Astrocyte of the spinal cord (primary cell): ENCODE measurements around the gene CHD9NB.
A peak's percentile ranks its signal among the peaks of the same experiment; 100 is the strongest.
"Not testable (repeated sequence)": the region's sequence is repeated elsewhere in the genome, so short reads cannot be mapped to it uniquely, and the experiment has no call there.

Experiments
- DNase-seq: peaks from one replicate; pipeline ENCODE4 v3.0.0; 2011; ENCODE audit warnings: low read depth, low spot score
- H3K4me3 ChIP-seq: 2 replicates; pipeline ENCODE4 v1.5.1; 2011; ENCODE audit warnings: low read depth, mild to moderate bottlenecking, low read length, moderate library complexity
- in situ Hi-C: cut with HindIII; loops from 2 replicates; pipeline ENCODE4 v1.10.0; 2017; ENCODE audit warnings: low sequenced_read_pairs
- TF ChIP-seq, protein P1 (sequence below): IDR thresholded peaks from 2 replicates; pipeline ENCODE4 v1.5.1; 2012; ENCODE audit warnings: low read depth, mild to moderate bottlenecking, low read length, inconsistent platforms

CHD9NB gene

DNA sequence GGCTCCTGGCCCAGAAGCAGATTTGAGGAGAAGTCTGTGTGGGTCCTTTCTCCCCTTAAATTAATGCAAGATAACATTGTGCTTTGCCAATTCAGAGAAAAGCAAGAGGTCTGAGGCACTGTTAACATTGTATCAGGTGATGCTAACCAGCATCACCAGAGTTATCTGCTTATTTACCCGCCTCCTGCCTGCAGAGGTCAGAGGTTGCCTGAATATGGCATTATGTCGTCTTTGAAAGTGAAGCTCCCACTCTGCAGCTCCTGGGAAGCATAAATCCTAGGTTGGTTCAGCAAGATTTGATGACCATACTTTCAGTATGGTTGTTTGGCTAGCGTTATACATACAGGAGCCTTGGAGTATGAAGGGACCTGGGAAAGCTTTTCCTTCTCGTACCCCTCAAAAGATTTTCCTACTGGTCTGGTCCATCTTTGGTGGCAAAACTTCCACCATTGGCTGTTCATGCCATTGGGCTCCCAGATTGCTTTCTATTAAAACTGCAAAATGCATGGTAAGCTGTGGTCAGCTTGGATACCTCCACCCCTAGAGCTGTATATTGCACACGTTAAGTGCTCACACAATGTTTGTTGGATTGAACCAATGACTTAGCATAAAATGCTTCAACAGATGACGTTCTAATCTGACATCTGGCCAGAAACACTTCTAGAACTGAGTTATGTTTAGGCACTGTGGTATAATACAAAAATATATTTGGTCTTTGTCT, 26.2 kb upstream of the CHD9NB start:
- TF ChIP-seq, protein P1, sequence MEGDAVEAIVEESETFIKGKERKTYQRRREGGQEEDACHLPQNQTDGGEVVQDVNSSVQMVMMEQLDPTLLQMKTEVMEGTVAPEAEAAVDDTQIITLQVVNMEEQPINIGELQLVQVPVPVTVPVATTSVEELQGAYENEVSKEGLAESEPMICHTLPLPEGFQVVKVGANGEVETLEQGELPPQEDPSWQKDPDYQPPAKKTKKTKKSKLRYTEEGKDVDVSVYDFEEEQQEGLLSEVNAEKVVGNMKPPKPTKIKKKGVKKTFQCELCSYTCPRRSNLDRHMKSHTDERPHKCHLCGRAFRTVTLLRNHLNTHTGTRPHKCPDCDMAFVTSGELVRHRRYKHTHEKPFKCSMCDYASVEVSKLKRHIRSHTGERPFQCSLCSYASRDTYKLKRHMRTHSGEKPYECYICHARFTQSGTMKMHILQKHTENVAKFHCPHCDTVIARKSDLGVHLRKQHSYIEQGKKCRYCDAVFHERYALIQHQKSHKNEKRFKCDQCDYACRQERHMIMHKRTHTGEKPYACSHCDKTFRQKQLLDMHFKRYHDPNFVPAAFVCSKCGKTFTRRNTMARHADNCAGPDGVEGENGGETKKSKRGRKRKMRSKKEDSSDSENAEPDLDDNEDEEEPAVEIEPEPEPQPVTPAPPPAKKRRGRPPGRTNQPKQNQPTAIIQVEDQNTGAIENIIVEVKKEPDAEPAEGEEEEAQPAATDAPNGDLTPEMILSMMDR: no peak
- DNase-seq: no peak
- in situ Hi-C loops: no loop called here
- no peak overlapping the region for H3K4me3 ChIP-seq

DNA sequence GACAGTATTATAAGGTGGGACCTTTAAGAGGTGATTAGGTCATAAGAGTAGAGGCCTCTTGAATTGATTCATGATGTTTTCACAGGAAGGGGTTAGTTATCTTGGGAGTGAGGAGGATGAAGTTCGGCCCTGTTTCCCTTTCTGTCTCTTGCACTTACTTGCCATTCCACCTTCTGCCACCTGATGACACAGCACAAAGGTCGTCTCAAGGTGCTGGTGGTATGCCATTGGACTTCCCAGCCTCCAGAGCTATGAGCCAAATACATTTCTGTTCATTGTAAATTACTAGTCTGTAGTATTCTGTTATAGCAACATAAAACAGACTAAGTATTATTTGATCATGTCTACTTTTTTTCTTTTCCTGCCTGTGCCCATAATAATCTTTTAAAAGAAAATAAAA, 25.6 kb upstream of the CHD9NB start:
- in situ Hi-C loops: no loop called here
- TF ChIP-seq, protein P1: no peak
- DNase-seq: no peak
- H3K4me3 ChIP-seq: no peak overlapping the region

DNA sequence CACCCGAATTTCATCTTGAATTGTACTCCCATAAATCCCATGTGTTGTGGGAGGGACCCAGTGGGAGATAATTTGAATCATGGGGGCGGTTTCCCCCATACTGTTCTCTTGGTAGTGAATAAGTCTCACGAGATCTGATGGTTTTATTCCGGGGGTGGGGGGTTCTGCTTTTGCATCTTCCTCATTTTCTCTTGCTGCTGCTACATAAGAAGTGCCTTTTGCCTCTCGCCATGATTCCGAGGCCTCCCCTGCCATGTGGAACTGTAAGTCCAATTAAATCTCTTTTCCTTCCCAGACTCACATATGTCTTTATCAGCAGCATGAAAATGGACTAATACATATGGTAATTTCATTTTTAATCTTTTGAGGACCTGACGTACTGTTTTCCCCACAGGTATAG, 22.8 kb upstream of the CHD9NB start:
- in situ Hi-C loops, DNase-seq, H3K4me3 ChIP-seq: not testable (repeated sequence)

DNA sequence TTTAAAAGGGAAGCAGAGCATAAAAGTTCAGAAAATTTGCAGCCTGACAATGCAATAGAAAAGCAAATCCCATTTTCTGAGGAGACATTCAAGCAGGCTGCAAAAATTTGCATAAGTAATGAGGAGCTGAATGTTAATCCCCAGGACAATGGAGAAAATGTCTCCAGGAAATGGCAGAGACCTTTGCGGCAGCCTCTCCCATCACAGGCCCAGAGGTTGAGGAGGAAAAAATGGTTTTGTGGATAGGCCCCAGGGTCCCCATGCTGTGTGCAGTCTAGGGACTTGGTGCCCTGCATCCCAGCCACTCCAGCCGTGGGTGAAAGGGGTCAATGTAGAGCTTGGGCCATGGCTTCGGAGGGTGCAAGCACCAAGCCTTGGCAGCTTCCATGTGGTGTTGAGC, 21.6 kb upstream of the CHD9NB start:
- in situ Hi-C loops, DNase-seq, H3K4me3 ChIP-seq: not testable (repeated sequence)

DNA sequence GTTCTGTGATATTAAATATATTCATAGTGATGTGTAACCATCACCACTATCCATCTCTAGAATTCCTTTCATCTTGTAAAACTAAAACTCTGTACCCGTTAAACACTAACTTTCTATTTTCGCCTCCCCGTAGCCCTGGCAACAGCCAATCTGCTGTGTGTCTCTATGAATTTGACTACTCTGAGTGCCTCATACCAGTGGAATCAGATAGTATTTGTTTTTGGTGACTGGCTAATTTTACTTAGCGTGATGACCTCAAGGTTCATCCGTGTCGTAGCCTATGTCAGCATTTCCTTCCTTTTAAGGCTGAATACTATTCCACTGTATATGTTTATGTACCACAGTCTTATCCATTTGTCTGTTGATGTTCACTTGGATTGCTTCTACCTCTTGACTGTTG, 20.3 kb upstream of the CHD9NB start:
- in situ Hi-C loops: no loop called here
- TF ChIP-seq, protein P1: no peak
- DNase-seq: no peak
- H3K4me3 ChIP-seq: no peak overlapping the region

DNA sequence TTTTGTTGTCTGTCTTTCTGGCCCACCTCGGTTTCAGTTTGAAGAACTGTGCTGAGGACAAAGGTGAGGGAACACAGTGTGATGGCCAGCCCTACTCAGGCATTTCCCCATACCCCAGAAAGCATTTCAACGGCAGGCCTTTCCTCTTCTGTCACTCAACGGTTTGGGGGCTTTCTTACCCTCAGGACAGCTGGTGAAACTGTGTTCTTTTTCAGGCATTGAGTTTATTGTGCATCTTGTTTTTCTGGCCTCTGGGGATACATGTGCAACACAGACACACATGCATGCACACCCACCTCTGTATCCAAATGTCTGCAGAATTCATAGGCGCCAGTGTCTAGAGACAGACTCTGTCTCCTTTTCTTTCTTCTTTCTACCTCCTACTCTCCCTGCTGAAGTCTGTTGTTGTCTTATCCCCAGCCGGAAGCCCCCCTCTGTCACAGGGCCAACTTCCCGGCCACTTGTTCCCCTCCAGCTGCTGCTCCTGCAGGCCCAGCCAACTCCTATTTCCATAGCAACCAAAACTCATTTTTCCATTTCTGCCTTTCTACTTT, 19.1 kb upstream of the CHD9NB start:
- DNase-seq: peak; percentile 54
- H3K4me3 ChIP-seq: no peak overlapping the region
- in situ Hi-C loops: no loop called here
- TF ChIP-seq, protein P1: no peak

DNA sequence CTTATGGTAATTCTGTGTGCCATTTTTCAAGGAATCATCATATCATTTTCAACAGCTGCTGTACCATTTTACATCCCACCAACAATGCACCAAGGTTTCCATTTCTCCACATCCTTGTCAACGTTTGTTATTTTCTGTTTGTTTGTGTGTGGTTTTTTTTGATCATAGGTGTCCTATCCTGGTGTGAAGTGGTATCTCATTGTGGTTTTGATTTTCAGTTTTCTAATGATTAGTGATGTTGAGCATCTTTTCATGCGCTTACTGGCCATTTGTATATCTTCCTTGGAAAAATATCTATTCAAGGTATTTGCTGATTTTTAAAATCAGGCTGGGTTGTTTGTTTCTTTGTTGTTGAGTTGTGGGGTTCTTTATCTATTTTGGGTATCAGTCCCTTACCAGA, 17.1 kb upstream of the CHD9NB start:
- TF ChIP-seq, protein P1: no peak
- in situ Hi-C loops: no loop called here
- DNase-seq: no peak
- H3K4me3 ChIP-seq: no peak overlapping the region
